Kidney epithelial cell (primary cell): ENCODE results near the gene MED8. TPM values are rescaled to one million over a fixed set of nuclear protein-coding genes. Genes with fewer than 3 reads are reported as not detected.

Source experiments
- DNase-seq: peaks from one replicate; pipeline ENCODE4 v3.0.0-alpha.2; 2010; ENCODE audit warnings: low read depth
- H3K27me3 ChIP-seq: 2 replicates; pipeline ENCODE4 v1.6.0; 2011; ENCODE audit warnings: low read length; ENCODE audit not compliant: control insufficient read depth, insufficient read depth
- H3K36me3 ChIP-seq: 2 replicates; pipeline ENCODE4 v1.5.1; 2011; ENCODE audit warnings: low read length; ENCODE audit not compliant: control insufficient read depth, insufficient read depth
- H3K4me3 ChIP-seq: 2 replicates; pipeline ENCODE4 v1.5.1; 2011; ENCODE audit warnings: low read depth, mild to moderate bottlenecking, control low read depth, low read length
- total RNA-seq: library from RNA; depleted of rRNA; stranded (reverse); fragments of >200 nt; gene quantifications from 2 replicates; pipeline ENCODE4 v1.2.3, GENCODE V29; 2015
- TF ChIP-seq, protein P1 (sequence below): IDR thresholded peaks from 2 replicates; pipeline ENCODE4 v1.5.1; 2011; ENCODE audit warnings: mild to moderate bottlenecking, moderate library complexity, low read length, control low read depth, inconsistent platforms; ENCODE audit not compliant: insufficient read depth, poor library complexity, severe bottlenecking

MED8 gene
- total RNA-seq, 1 donor from 2014 or later, result 44.5 TPM

DNA sequence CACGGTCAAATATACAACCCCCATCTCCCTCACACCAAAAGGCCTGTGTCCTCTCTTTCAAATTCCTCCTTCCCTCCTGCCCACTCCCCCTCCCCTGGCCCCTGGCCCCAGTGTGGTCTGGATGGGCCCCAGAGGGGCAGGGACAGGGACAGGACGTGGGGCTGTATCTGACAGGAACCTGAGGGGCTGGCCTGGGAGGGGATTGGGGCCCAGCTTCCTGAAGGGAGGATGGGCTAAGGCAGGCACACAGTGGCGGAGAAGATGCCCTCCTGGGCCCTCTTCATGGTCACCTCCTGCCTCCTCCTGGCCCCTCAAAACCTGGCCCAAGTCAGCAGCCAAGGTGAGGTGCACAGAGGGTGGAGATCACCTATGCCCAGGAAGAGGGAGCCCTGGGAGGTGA is 52.0 kb downstream of the MED8 start, which contains the start of gene MPL:
Gene MPL (plus strand): TSS at position 231 of the 400 bp plus-strand sequence. CDS start 31 bp downstream, at position 262.
- H3K27me3 ChIP-seq, result no peaks in the 10 kb centered on the region
- H3K36me3 ChIP-seq, result no peaks in the 10 kb centered on the region
- H3K4me3 ChIP-seq, result no peak within 1 kb of the TSS
- no peak for DNase-seq
- TF ChIP-seq, protein P1, sequence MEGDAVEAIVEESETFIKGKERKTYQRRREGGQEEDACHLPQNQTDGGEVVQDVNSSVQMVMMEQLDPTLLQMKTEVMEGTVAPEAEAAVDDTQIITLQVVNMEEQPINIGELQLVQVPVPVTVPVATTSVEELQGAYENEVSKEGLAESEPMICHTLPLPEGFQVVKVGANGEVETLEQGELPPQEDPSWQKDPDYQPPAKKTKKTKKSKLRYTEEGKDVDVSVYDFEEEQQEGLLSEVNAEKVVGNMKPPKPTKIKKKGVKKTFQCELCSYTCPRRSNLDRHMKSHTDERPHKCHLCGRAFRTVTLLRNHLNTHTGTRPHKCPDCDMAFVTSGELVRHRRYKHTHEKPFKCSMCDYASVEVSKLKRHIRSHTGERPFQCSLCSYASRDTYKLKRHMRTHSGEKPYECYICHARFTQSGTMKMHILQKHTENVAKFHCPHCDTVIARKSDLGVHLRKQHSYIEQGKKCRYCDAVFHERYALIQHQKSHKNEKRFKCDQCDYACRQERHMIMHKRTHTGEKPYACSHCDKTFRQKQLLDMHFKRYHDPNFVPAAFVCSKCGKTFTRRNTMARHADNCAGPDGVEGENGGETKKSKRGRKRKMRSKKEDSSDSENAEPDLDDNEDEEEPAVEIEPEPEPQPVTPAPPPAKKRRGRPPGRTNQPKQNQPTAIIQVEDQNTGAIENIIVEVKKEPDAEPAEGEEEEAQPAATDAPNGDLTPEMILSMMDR, result no peak

DNA sequence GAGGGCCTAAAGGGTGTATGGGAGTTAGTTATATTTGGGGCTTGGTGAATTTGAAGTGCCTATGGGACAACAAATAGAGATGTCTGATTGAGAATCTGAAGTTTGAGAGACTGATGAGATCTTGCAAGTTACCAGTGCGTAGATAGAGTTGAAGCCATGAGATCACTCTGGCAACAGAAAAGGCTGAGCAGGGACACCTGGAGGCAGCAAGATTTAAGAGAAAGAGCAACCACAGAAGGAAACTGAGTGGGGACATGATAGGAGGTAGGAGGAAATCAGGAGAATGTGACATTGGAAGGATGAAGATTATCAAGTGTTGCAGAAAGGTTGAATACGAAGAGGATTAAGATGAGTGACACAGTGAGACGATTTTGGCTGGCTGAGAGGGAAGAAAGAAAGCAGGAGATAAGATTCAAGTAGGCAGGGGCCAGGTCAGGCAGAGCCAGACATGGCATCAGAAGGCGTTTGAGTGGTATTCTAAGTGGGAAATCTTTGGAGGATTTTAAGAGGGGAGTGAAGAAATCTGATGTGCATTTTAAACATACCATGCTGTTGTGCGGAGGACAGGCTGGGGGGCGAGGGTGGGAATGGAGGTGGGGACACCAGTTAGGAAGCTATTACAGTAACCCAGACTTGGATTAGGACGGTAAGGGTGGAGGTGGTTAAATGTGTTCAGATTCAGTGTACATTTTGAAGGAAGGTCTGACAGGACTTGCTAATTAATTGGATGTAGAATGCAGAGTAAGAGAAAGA is 55.0 kb downstream of the MED8 start:
- Histone ChIP-seq H3K27me3 (no peaks in the 10 kb centered on the region), H3K4me3 (no peak overlapping the region), H3K36me3 (no peaks in the 10 kb centered on the region)
- TF ChIP-seq, protein P1, result no peak
- DNase-seq, result no peak

Other genes starting within 250 kb of the MED8 start
- 89.3 and 119 TPM in 2 replicates for gene EBNA1BP2, start 217.5 kb downstream of the MED8 start, total RNA-seq
- gene CFAP57, start 217.5 kb downstream of the MED8 start, total RNA-seq, result 0.34 and 4.8 TPM in 2 replicates
- gene TMEM125, start 119.8 kb downstream of the MED8 start, total RNA-seq, result 15.7 and 16.2 TPM in 2 replicates
- 4.8 and 6.6 TPM in 2 replicates for gene C1orf210, start 104.2 kb downstream of the MED8 start, total RNA-seq
- 6.5 and 7.1 TPM in 2 replicates for gene TIE1, start 88.8 kb downstream of the MED8 start, total RNA-seq
- gene MPL, start 52.0 kb downstream of the MED8 start, total RNA-seq, result not detected in 2 replicates
- 16.2 and 22.3 TPM in 2 replicates for gene CDC20, start 30.8 kb downstream of the MED8 start, total RNA-seq
- 93.8 and 99.7 TPM in 2 replicates for gene ELOVL1, start 21.8 kb downstream of the MED8 start, total RNA-seq
- gene SZT2, start 99 bp upstream of the MED8 start, total RNA-seq, result 17.0 and 20.3 TPM in 2 replicates
- gene HYI, start 64.1 kb upstream of the MED8 start, total RNA-seq, result 133 and 167 TPM in 2 replicates
- gene PTPRF, start 141.1 kb upstream of the MED8 start, total RNA-seq, result 297 and 346 TPM in 2 replicates